Vagina (tissue), 2 donors: ENCODE data around the gene ZBTB20.

Experiments
- POLR2A ChIP-seq, 2 donors: fragments of 450-650 bp; IDR thresholded peaks; one replicate each; pipeline ENCODE4 v1.6.1; 2017; ENCODE audit warnings: antibody characterized with exemption in 2 of 2, mild to moderate bottlenecking in 2 of 2, moderate library complexity in 2 of 2
- POLR2AphosphoS5 ChIP-seq, 2 donors: sonication (generic); formaldehyde crosslinking; IDR thresholded peaks; one replicate each; pipeline ENCODE4 v1.9.0; 2017; ENCODE audit warnings: antibody characterized with exemption in 2 of 2, mild to moderate bottlenecking in 2 of 2, low read depth in 1 of 2; ENCODE audit not compliant: insufficient read depth in 1 of 2
- TF ChIP-seq, protein P1 (sequence below), 3 experiments: fragments of 450-650 bp in 2 of 3; fragments of 200-600 bp in 1 of 3; sonication (generic) in 1 of 3; IDR thresholded peaks; one replicate each; pipeline ENCODE4 v1.5.1; 2017 to 2019; ENCODE audit warnings: antibody characterized with exemption in 3 of 3, mild to moderate bottlenecking in 2 of 3, moderate library complexity in 2 of 3

DNA sequence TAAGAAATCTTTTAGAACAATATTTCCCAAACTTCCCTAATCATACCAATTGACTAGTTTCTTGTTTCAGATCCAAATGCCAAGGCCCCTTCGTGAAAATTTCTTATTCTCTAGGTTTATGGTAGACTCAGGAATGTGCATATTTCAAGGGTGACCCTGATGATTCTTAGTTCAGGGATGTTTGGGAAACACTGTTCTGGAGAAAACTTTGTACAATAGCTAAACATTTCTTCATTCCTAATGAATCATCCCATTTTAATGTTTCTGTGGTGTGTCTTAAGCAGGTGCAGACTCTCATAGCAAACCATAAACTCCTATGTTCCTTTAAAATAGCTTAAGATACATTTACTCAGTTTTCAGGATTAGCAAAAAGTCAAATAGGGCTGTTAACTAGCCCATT is 538.8 kb downstream of the ZBTB20 start:
- TF ChIP-seq POLR2AphosphoS5 (IDR thresholded peaks at IDR 0.05; ENCODE audit: insufficient read depth in 1 of 2, low read depth in 1 of 2) = no peak
- no peak for TF ChIP-seq POLR2A (IDR thresholded peaks at IDR 0.05)
- TF ChIP-seq, protein P1, sequence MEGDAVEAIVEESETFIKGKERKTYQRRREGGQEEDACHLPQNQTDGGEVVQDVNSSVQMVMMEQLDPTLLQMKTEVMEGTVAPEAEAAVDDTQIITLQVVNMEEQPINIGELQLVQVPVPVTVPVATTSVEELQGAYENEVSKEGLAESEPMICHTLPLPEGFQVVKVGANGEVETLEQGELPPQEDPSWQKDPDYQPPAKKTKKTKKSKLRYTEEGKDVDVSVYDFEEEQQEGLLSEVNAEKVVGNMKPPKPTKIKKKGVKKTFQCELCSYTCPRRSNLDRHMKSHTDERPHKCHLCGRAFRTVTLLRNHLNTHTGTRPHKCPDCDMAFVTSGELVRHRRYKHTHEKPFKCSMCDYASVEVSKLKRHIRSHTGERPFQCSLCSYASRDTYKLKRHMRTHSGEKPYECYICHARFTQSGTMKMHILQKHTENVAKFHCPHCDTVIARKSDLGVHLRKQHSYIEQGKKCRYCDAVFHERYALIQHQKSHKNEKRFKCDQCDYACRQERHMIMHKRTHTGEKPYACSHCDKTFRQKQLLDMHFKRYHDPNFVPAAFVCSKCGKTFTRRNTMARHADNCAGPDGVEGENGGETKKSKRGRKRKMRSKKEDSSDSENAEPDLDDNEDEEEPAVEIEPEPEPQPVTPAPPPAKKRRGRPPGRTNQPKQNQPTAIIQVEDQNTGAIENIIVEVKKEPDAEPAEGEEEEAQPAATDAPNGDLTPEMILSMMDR (IDR thresholded peaks at IDR 0.05) = no peak
